Endothelial cell of hepatic sinusoid (primary cell): ENCODE data around the gene GAD1.

Experiments
- in situ Hi-C: cut with HindIII; loops from 2 replicates; pipeline ENCODE4 v1.10.0; 2017; ENCODE audit warnings: low sequenced_read_pairs

The GAD1 gene

GRCh38 chr2:170817093-170818035, 677 bp downstream of the GAD1 start:
- in situ Hi-C loops = loop anchor here (25.0 kb wide), 1 partner anchor 405 kb away; no protein-coding TSS in a partner anchor

GRCh38 chr2:170818036-170818751, 1.5 kb downstream of the GAD1 start:
- in situ Hi-C loops = loop anchor here (25.0 kb wide), 1 partner anchor 406 kb away; no protein-coding TSS in a partner anchor

- in situ Hi-C loops = loop anchor here (25.0 kb wide), 1 partner anchor 407 kb away; no protein-coding TSS in a partner anchor
Observed at GRCh38 chr2:170818752-170819470, 2.2 kb downstream of the GAD1 start.

- in situ Hi-C loops = loop anchor here (25.0 kb wide), 1 partner anchor 408 kb away; no protein-coding TSS in a partner anchor
Observed at GRCh38 chr2:170819680-170820664, 3.3 kb downstream of the GAD1 start.

- in situ Hi-C loops = loop anchor here (25.0 kb wide), 1 partner anchor 409 kb away; no protein-coding TSS in a partner anchor
Observed at GRCh38 chr2:170820757-170821530, 4.3 kb downstream of the GAD1 start.

- in situ Hi-C loops = loop anchor here (25.0 kb wide), 1 partner anchor 409 kb away; no protein-coding TSS in a partner anchor
Observed at GRCh38 chr2:170821531-170822289, 5.0 kb downstream of the GAD1 start.

- in situ Hi-C loops = loop anchor here (25.0 kb wide), 1 partner anchor 410 kb away; no protein-coding TSS in a partner anchor
Observed at GRCh38 chr2:170822290-170823087, 5.8 kb downstream of the GAD1 start.

- in situ Hi-C loops = loop anchor here (25.0 kb wide), 1 partner anchor 411 kb away; no protein-coding TSS in a partner anchor
Observed at GRCh38 chr2:170823088-170823897, 6.6 kb downstream of the GAD1 start.

- in situ Hi-C loops = loop anchor here (25.0 kb wide), 1 partner anchor 412 kb away; no protein-coding TSS in a partner anchor
Observed at GRCh38 chr2:170823898-170824215, 7.2 kb downstream of the GAD1 start.

GRCh38 chr2:170824526-170825015, 7.9 kb downstream of the GAD1 start:
- in situ Hi-C loops = loop anchor here (25.0 kb wide), 1 partner anchor 412 kb away; no protein-coding TSS in a partner anchor

- in situ Hi-C loops = no loop called here
Observed at GRCh38 chr2:170827841-170828532, 11.3 kb downstream of the GAD1 start.

- in situ Hi-C loops = no loop called here
Observed at GRCh38 chr2:170828533-170828916, 11.8 kb downstream of the GAD1 start.

GRCh38 chr2:170829036-170829435, 12.3 kb downstream of the GAD1 start:
- in situ Hi-C loops = no loop called here

- in situ Hi-C loops = no loop called here
Observed at GRCh38 chr2:170830166-170830565, 13.5 kb downstream of the GAD1 start.

GRCh38 chr2:170831115-170831514, 14.4 kb downstream of the GAD1 start:
- in situ Hi-C loops = no loop called here

GRCh38 chr2:170836027-170836426, 19.3 kb downstream of the GAD1 start:
- in situ Hi-C loops = no loop called here
